ENCODE results near the gene SVEP1. TPM values are rescaled to one million over a fixed set of nuclear protein-coding genes. Genes with fewer than 3 reads are reported as not detected.

SVEP1 gene
- polyA plus RNA-seq, 1 of the 3 experiments (the other 2 are of a cell fraction), result 0.10 TPM

DNA sequence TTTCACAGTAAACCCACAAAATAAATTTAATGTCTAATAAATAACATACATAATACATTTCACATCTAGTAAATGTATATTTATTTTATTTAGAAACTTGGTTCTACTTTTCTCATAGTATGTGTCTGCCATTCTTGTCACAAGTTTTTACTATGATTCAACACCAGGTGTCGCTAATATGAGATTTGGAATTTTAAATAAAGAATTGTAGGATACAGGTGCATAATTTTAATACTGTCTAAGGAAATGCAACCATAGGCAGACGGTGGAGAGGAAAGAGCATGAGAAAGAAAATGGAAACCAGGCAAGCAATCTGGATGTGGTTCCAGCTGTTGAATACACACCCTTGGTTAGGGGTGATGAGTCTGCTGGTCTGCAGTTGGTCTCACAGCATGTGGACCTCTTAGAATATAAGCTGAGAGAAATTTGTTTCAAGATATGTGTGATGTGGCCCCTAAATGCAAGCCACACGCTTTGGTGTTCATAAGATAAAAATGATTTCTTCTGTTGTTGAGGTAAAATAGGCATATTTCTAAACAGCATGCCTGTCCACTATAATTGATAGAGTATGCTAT is 127.2 kb downstream of the SVEP1 start:
- no peaks in the 10 kb centered on the region for H3K79me2 ChIP-seq (ENCODE audit: insufficient read depth)
- H3K27ac ChIP-seq (ENCODE audit: low read depth in 2 of 2, low read length in 1 of 2), result no peak overlapping the region
- TF ChIP-seq, protein P1, sequence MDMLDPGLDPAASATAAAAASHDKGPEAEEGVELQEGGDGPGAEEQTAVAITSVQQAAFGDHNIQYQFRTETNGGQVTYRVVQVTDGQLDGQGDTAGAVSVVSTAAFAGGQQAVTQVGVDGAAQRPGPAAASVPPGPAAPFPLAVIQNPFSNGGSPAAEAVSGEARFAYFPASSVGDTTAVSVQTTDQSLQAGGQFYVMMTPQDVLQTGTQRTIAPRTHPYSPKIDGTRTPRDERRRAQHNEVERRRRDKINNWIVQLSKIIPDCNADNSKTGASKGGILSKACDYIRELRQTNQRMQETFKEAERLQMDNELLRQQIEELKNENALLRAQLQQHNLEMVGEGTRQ (IDR thresholded peaks at IDR 0.05; ENCODE audit: borderline replicate concordance, low read depth, low read length), result no peak
- TF ChIP-seq, protein P2, sequence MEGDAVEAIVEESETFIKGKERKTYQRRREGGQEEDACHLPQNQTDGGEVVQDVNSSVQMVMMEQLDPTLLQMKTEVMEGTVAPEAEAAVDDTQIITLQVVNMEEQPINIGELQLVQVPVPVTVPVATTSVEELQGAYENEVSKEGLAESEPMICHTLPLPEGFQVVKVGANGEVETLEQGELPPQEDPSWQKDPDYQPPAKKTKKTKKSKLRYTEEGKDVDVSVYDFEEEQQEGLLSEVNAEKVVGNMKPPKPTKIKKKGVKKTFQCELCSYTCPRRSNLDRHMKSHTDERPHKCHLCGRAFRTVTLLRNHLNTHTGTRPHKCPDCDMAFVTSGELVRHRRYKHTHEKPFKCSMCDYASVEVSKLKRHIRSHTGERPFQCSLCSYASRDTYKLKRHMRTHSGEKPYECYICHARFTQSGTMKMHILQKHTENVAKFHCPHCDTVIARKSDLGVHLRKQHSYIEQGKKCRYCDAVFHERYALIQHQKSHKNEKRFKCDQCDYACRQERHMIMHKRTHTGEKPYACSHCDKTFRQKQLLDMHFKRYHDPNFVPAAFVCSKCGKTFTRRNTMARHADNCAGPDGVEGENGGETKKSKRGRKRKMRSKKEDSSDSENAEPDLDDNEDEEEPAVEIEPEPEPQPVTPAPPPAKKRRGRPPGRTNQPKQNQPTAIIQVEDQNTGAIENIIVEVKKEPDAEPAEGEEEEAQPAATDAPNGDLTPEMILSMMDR (IDR thresholded peaks at IDR 0.05), result peak; percentile 58
- peak; percentile 33; the same call in 1 of the 2 replicates for TF ChIP-seq SMC3 (IDR thresholded peaks at IDR 0.05; ENCODE audit: low read depth, low read length)
- 0 out of 2 replicates have a peak, but pooled peaks have one; percentile 13 for TF ChIP-seq RAD21 (IDR thresholded peaks at IDR 0.05; ENCODE audit: low read length)
- TF ChIP-seq NRF1 (IDR thresholded peaks at IDR 0.05; ENCODE audit: low read depth, low read length), result no peak
- no peaks in the 10 kb centered on the region for H3K9me3 ChIP-seq
- H3K9ac ChIP-seq, result no peak overlapping the region
- no peaks in the 10 kb centered on the region for H3K27me3 ChIP-seq (ENCODE audit: insufficient read depth)
- 21% methylated on average over 3 of the region's 3 CpGs for WGBS (ENCODE audit: low lambda C conversion rate)
- H3F3A ChIP-seq (replicated peaks; ENCODE audit: insufficient read depth), result no peaks in the 10 kb centered on the region
- H3K4me2 ChIP-seq, result no peak overlapping the region
- no peak for DNase-seq
- CTCF ChIA-PET, result no interaction called here
- POLR2A ChIA-PET, result no interaction called here
- H3K9me2 ChIP-seq, result no peaks in the 10 kb centered on the region
- no peaks in the 10 kb centered on the region for H3K36me3 ChIP-seq (replicated peaks in 1 of 2; ENCODE audit: control insufficient read depth in 1 of 2, insufficient read depth in 2 of 2, low read length in 1 of 2)
- no peak overlapping the region for H3K4me3 ChIP-seq (ENCODE audit: low read depth in 2 of 2, low read length in 1 of 2)
- H2AFZ ChIP-seq (ENCODE audit: low read depth), result no peak overlapping the region
- H4K20me1 ChIP-seq (ENCODE audit: insufficient read depth), result no peaks in the 10 kb centered on the region
- H3K4me1 ChIP-seq (ENCODE audit: control insufficient read depth in 1 of 2, insufficient read depth in 2 of 2, low read depth in 1 of 2, low read length in 1 of 2), result no peaks in the 10 kb centered on the region

DNA sequence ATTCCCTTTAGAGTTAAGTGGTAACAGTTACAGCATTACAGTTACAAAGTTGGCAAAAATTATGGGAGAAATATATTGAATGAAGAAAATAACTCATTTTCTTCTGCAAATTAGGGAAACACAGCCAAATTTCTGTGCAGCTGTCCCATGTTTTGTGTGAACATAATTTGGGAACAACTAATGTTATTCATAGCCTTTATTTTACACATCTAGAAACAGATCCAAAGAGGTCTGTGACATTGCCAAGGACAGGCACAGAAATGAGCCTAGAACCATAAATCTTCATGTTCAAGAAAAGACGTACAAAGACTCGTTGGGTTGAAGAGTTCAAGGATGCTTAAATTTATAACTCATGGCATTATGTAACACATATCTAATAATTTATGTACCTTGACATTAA is 127.8 kb downstream of the SVEP1 start:
- Histone ChIP-seq H3K27ac (ENCODE audit: low read depth in 2 of 2, low read length in 1 of 2) (no peak overlapping the region), H3F3A (replicated peaks; ENCODE audit: insufficient read depth) (no peaks in the 10 kb centered on the region), H3K9me3 (no peaks in the 10 kb centered on the region), H2AFZ (ENCODE audit: low read depth) (no peak overlapping the region), H3K9ac (no peak overlapping the region), H3K27me3 (ENCODE audit: insufficient read depth) (no peaks in the 10 kb centered on the region), H4K20me1 (ENCODE audit: insufficient read depth) (no peaks in the 10 kb centered on the region), H3K79me2 (ENCODE audit: insufficient read depth) (no peaks in the 10 kb centered on the region), H3K4me3 (ENCODE audit: low read depth in 2 of 2, low read length in 1 of 2) (no peak overlapping the region), H3K4me1 (ENCODE audit: control insufficient read depth in 1 of 2, insufficient read depth in 2 of 2, low read depth in 1 of 2, low read length in 1 of 2) (no peaks in the 10 kb centered on the region), H3K9me2 (no peaks in the 10 kb centered on the region), H3K4me2 (no peak overlapping the region), H3K36me3 (replicated peaks in 1 of 2; ENCODE audit: control insufficient read depth in 1 of 2, insufficient read depth in 2 of 2, low read length in 1 of 2) (no peaks in the 10 kb centered on the region)
- no peak for DNase-seq
- ChIA-PET CTCF (no interaction called here), POLR2A (no interaction called here)
- TF ChIP-seq MEF2A (IDR thresholded peaks at IDR 0.05; ENCODE audit: borderline replicate concordance, low read depth), result no peak
- no peak for TF ChIP-seq FOXM1 (IDR thresholded peaks at IDR 0.05; ENCODE audit: low read depth)
- no peak for TF ChIP-seq FOXJ3 (CRISPR knock-in tag; IDR thresholded peaks at IDR 0.05)
- TF ChIP-seq POLR2AphosphoS5 (IDR thresholded peaks at IDR 0.05; ENCODE audit: low read depth, low read length), result no peak
- no peak for TF ChIP-seq JUND (IDR thresholded peaks at IDR 0.05)
- no peak for TF ChIP-seq YY1 (IDR thresholded peaks at IDR 0.05; ENCODE audit: low read depth)
- TF ChIP-seq ELF1 (IDR thresholded peaks at IDR 0.05), result no peak
- no peak for TF ChIP-seq EZH2phosphoT487 (IDR thresholded peaks at IDR 0.05; ENCODE audit: borderline replicate concordance, low read depth)
- TF ChIP-seq, protein P3, sequence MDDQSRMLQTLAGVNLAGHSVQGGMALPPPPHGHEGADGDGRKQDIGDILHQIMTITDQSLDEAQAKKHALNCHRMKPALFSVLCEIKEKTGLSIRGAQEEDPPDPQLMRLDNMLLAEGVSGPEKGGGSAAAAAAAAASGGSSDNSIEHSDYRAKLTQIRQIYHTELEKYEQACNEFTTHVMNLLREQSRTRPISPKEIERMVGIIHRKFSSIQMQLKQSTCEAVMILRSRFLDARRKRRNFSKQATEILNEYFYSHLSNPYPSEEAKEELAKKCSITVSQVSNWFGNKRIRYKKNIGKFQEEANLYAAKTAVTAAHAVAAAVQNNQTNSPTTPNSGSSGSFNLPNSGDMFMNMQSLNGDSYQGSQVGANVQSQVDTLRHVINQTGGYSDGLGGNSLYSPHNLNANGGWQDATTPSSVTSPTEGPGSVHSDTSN (IDR thresholded peaks at IDR 0.05), result no peak
- TF ChIP-seq, protein P4, sequence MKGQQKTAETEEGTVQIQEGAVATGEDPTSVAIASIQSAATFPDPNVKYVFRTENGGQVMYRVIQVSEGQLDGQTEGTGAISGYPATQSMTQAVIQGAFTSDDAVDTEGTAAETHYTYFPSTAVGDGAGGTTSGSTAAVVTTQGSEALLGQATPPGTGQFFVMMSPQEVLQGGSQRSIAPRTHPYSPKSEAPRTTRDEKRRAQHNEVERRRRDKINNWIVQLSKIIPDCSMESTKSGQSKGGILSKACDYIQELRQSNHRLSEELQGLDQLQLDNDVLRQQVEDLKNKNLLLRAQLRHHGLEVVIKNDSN (IDR thresholded peaks at IDR 0.05; ENCODE audit: borderline replicate concordance, low read depth), result no peak
- TF ChIP-seq CHD2 (IDR thresholded peaks at IDR 0.05; ENCODE audit: low read length, partially characterized antibody), result no peak
- TF ChIP-seq NFIC (IDR thresholded peaks at IDR 0.05; ENCODE audit: borderline replicate concordance), result no peak
- TF ChIP-seq, protein P5, sequence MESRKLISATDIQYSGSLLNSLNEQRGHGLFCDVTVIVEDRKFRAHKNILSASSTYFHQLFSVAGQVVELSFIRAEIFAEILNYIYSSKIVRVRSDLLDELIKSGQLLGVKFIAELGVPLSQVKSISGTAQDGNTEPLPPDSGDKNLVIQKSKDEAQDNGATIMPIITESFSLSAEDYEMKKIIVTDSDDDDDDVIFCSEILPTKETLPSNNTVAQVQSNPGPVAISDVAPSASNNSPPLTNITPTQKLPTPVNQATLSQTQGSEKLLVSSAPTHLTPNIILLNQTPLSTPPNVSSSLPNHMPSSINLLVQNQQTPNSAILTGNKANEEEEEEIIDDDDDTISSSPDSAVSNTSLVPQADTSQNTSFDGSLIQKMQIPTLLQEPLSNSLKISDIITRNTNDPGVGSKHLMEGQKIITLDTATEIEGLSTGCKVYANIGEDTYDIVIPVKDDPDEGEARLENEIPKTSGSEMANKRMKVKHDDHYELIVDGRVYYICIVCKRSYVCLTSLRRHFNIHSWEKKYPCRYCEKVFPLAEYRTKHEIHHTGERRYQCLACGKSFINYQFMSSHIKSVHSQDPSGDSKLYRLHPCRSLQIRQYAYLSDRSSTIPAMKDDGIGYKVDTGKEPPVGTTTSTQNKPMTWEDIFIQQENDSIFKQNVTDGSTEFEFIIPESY (IDR thresholded peaks at IDR 0.05; ENCODE audit: borderline replicate concordance, low read depth), result no peak
- no peak for TF ChIP-seq RCOR1 (IDR thresholded peaks at IDR 0.05; ENCODE audit: low read length)
- no peak for TF ChIP-seq EP300 (IDR thresholded peaks at IDR 0.05; ENCODE audit: borderline replicate concordance in 1 of 2, low read depth in 1 of 2, low read length in 1 of 2)
- TF ChIP-seq, protein P1 (IDR thresholded peaks at IDR 0.05; ENCODE audit: borderline replicate concordance, low read depth, low read length), result no peak
- 54% methylated on average over 2 of the region's 2 CpGs for WGBS (ENCODE audit: low lambda C conversion rate)

Measured in SK-N-SH (cell line).